Measurements from ENCODE around the gene CCL1. TPM values are rescaled to one million over a fixed set of nuclear protein-coding genes. Genes with fewer than 3 reads are reported as not detected.

Gene CCL1
- total and polyA plus RNA-seq, 2 of the 4 experiments (the other 2 are of a cell fraction) = not detected

DNA sequence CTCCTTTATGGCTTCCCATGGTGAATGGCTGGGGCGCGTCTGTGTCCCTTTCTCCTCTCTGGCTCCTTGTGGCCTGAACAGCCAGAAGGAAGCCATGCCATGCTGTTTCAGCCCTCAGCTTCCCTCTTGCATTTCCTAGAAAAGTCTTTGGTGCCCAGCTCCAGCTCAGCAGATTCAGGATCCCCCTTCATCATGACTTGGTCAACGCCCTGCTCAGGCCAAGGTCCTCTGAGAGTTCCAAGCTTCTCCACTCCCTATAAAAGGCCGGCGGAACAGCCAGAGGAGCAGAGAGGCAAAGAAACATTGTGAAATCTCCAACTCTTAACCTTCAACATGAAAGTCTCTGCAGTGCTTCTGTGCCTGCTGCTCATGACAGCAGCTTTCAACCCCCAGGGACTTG, 6.8 kb downstream of the CCL1 start, which contains the start of gene CCL13:
TSS of gene CCL13 (plus strand) at position 287 of the 400 bp plus-strand sequence. CDS start at position 334, 47 bp downstream.
- Histone ChIP-seq H4K8ac (ENCODE audit: low read depth in 2 of 2, low read length in 2 of 2) (peak within 1 kb of the TSS; percentile 51 to 90; a peak in 2 of 4 replicates), H4K20me1 (ENCODE audit: insufficient read depth, low read length) (no peaks in the 10 kb centered on the region), H3K36me3 (ENCODE audit: control insufficient read depth, insufficient read depth, low read length) (no peaks in the 10 kb centered on the region), H3K4me1 (ENCODE audit: control insufficient read depth, insufficient read depth, low read length) (peaks cover 6% of the 10 kb centered on the region), H3K23ac (ENCODE audit: low read depth, low read length) (no peak within 1 kb of the TSS), H3K9ac (ENCODE audit: low read depth, low read length) (no peak within 1 kb of the TSS), H2AK9ac (replicated peaks; ENCODE audit: low read depth, low read length, poor library complexity) (peak within 1 kb of the TSS; percentile 89), H4K91ac (ENCODE audit: insufficient read depth, low read depth, low read length) (peak within 1 kb of the TSS; percentile 77; the same call in 1 of the 2 replicates), H3K27me3 (ENCODE audit: control insufficient read depth, insufficient read depth, low read length) (no peaks in the 10 kb centered on the region), H2AK5ac (ENCODE audit: low read depth, low read length) (peak within 1 kb of the TSS; percentile 63), H2BK20ac (ENCODE audit: low read depth, low read length) (peak within 1 kb of the TSS; percentile 45; the same call in 1 of the 2 replicates), H2BK15ac (ENCODE audit: low read depth, low read length) (no peak within 1 kb of the TSS; the same call in 1 of the 3 replicates), H3K56ac (ENCODE audit: extremely low read depth, insufficient read depth, low read length) (no peak within 1 kb of the TSS), H3K9me1 (ENCODE audit: insufficient read depth, low read length) (no peaks in the 10 kb centered on the region), H3K79me1 (ENCODE audit: low read depth in 1 of 2, low read length in 2 of 2) (no peaks in the 10 kb centered on the region), H3K27ac (ENCODE audit: insufficient read depth, low read length) (peak within 1 kb of the TSS; percentile 90), H3K14ac (replicated peaks; ENCODE audit: low read depth, low read length) (no peak within 1 kb of the TSS), H3K18ac (ENCODE audit: low read depth, low read length) (peak within 1 kb of the TSS; percentile 94), H4K5ac (ENCODE audit: low read depth, low read length) (peak within 1 kb of the TSS; percentile 97), H2AFZ (replicated peaks; ENCODE audit: low read length, poor library complexity) (peak within 1 kb of the TSS; percentile 44), H2BK120ac (ENCODE audit: low read depth, low read length) (peak within 1 kb of the TSS; percentile 79; the same call in 1 of the 2 replicates), H3K4me3 (ENCODE audit: insufficient read depth, low read depth, low read length) (no peak within 1 kb of the TSS), H3K4ac (ENCODE audit: low read depth, low read length) (peak within 1 kb of the TSS; percentile 33; the same call in 1 of the 2 replicates), H3K4me2 (ENCODE audit: low read depth, low read length) (no peak within 1 kb of the TSS), H2BK5ac (ENCODE audit: low read depth, low read length, poor library complexity, severe bottlenecking) (peak within 1 kb of the TSS; percentile 82), H3K9me3 (ENCODE audit: control insufficient read depth, insufficient read depth, low read length) (peaks cover 2% of the 10 kb centered on the region)
- POLR2A ChIA-PET (ENCODE audit: unreplicated experiment) = no interaction called here
- TF ChIP-seq RAD21 (IDR thresholded peaks at IDR 0.05; ENCODE audit: low read length) = no peak
- TF ChIP-seq, protein P1, sequence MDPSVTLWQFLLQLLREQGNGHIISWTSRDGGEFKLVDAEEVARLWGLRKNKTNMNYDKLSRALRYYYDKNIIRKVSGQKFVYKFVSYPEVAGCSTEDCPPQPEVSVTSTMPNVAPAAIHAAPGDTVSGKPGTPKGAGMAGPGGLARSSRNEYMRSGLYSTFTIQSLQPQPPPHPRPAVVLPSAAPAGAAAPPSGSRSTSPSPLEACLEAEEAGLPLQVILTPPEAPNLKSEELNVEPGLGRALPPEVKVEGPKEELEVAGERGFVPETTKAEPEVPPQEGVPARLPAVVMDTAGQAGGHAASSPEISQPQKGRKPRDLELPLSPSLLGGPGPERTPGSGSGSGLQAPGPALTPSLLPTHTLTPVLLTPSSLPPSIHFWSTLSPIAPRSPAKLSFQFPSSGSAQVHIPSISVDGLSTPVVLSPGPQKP (IDR thresholded peaks at IDR 0.05; ENCODE audit: borderline replicate concordance, low read depth, low read length) = no peak
- TF ChIP-seq BHLHE40 (IDR thresholded peaks at IDR 0.05; ENCODE audit: low read depth, low read length) = no peak
- no peak for TF ChIP-seq CEBPB (IDR thresholded peaks at IDR 0.05; ENCODE audit: low read depth, low read length)
- WGBS, 2 experiments (ENCODE audit: extremely low coverage in 2 of 2, insufficient read length in 1 of 2) = 100% methylated on average over 4 of the region's 5 CpGs; no CpG with 5 or more reads in 1 of the 2 experiments
- intact Hi-C loops (cut with micrococcal nuclease) (no loop called here), in situ Hi-C loops (cut with MboI; ENCODE audit: low sequenced_read_pairs) (loop anchor here (5.0 kb wide), 1 partner anchor 49 kb away; no protein-coding TSS in a partner anchor), dilution Hi-C loops (cut with HindIII; ENCODE audit: low sequenced_read_pairs, unreplicated experiment) (no loop called here)
- CTCF ChIA-PET = interaction anchor here (1.6 to 2.5 kb wide), 2 partner anchors 50 to 156 kb away, joined by 5 to 10 read pairs; no protein-coding TSS in a partner anchor
- DNase-seq (no peak), ATAC-seq (ENCODE audit: low read depth) (no peak)
- no TSS peak for BruUV-seq (replicated peaks)

All from IMR-90 (cell line).